ENCODE results near the gene MAST4. TPM values are rescaled to one million over a fixed set of nuclear protein-coding genes. Genes with fewer than 3 reads are reported as not detected.

Gene MAST4
- total and polyA plus RNA-seq, 5 experiments from 2014 or later, result 4.5 to 19.4 (median 10.3) TPM

GRCh38 chr5:66880401-66880800, 284.2 kb downstream of the MAST4 start:
- POLR2A ChIA-PET, result interaction anchor here (1.2 kb wide), 1 partner anchor 17 kb away, joined by 3 read pairs; no protein-coding TSS in a partner anchor
- DNase-seq, result no peak
- no peak overlapping the region for H3K4me3 Mint-ChIP-seq

GRCh38 chr5:66881480-66882161, 285.4 kb downstream of the MAST4 start:
- H3K9me3 Mint-ChIP-seq, result peaks cover 0 to 2% (median 0%) of the 10 kb centered on the region in 9 donors
- no peak overlapping the region for H3K27ac Mint-ChIP-seq
- H3K27me3 Mint-ChIP-seq, result peaks cover 0 to 6% (median 4%) of the 10 kb centered on the region in 5 donors
- ATAC-seq (no peak), DNase-seq (no peak)
- H3K4me1 Mint-ChIP-seq, result no peaks in the 10 kb centered on the region
- no peak overlapping the region for H3K4me3 Mint-ChIP-seq
- no peaks in the 10 kb centered on the region for H3K36me3 Mint-ChIP-seq
- POLR2A ChIA-PET, result no interaction called here

More at GRCh38 chr5:66880401-66880800, 284.2 kb downstream of the MAST4 start:
- H3K36me3 Mint-ChIP-seq, result no peaks in the 10 kb centered on the region
- H3K27me3 Mint-ChIP-seq, result peaks cover 0 to 6% (median 3%) of the 10 kb centered on the region in 5 donors
- peaks cover 0 to 2% (median 0%) of the 10 kb centered on the region in 9 donors for H3K9me3 Mint-ChIP-seq
- no peak for ATAC-seq
- H3K27ac Mint-ChIP-seq, result no peak overlapping the region
- H3K4me1 Mint-ChIP-seq, result no peaks in the 10 kb centered on the region

GRCh38 chr5:66882606-66883227, 286.5 kb downstream of the MAST4 start:
- ATAC-seq (no peak), DNase-seq (no peak)
- H3K4me1 Mint-ChIP-seq, result no peaks in the 10 kb centered on the region
- H3K4me3 Mint-ChIP-seq, result no peak overlapping the region
- peaks cover 0 to 2% (median 0%) of the 10 kb centered on the region in 9 donors for H3K9me3 Mint-ChIP-seq
- H3K27me3 Mint-ChIP-seq, result peaks cover 0 to 6% (median 4%) of the 10 kb centered on the region in 5 donors
- POLR2A ChIA-PET, result no interaction called here
- H3K36me3 Mint-ChIP-seq, result no peaks in the 10 kb centered on the region
- no peak overlapping the region for H3K27ac Mint-ChIP-seq

- POLR2A ChIA-PET, result no interaction called here
- peaks cover 0 to 9% (median 4%) of the 10 kb centered on the region in 5 donors for H3K27me3 Mint-ChIP-seq
- DNase-seq, result no peak
Observed at GRCh38 chr5:66884564-66885243, 288.5 kb downstream of the MAST4 start.

GRCh38 chr5:66886941-66887340, 290.7 kb downstream of the MAST4 start:
- POLR2A ChIA-PET, result no interaction called here
- H3K9me3 Mint-ChIP-seq, result no peaks in the 10 kb centered on the region
- peaks cover 0 to 11% (median 7%) of the 10 kb centered on the region in 5 donors for H3K27me3 Mint-ChIP-seq
- H3K4me3 Mint-ChIP-seq, result no peak overlapping the region
- no peak overlapping the region for H3K27ac Mint-ChIP-seq
- DNase-seq (no peak), ATAC-seq (no peak)
- H3K36me3 Mint-ChIP-seq, result no peaks in the 10 kb centered on the region
- peaks cover 0 to 2% (median 0%) of the 10 kb centered on the region in 4 donors for H3K4me1 Mint-ChIP-seq

More at GRCh38 chr5:66884564-66885243, 288.5 kb downstream of the MAST4 start:
- no peaks in the 10 kb centered on the region for H3K36me3 Mint-ChIP-seq
- peaks cover 0 to 2% (median 0%) of the 10 kb centered on the region in 9 donors for H3K9me3 Mint-ChIP-seq
- no peak overlapping the region for H3K4me3 Mint-ChIP-seq
- no peak for ATAC-seq
- peaks cover 0 to 2% (median 0%) of the 10 kb centered on the region in 4 donors for H3K4me1 Mint-ChIP-seq
- no peak overlapping the region for H3K27ac Mint-ChIP-seq

- POLR2A ChIA-PET, result no interaction called here
- no peak overlapping the region for H3K27ac Mint-ChIP-seq
- DNase-seq (no peak), ATAC-seq (no peak)
- peaks cover 0 to 2% (median 0%) of the 10 kb centered on the region in 4 donors for H3K4me1 Mint-ChIP-seq
- no peak overlapping the region for H3K4me3 Mint-ChIP-seq
- no peaks in the 10 kb centered on the region for H3K9me3 Mint-ChIP-seq
- peaks cover 0 to 11% (median 7%) of the 10 kb centered on the region in 5 donors for H3K27me3 Mint-ChIP-seq
- H3K36me3 Mint-ChIP-seq, result no peaks in the 10 kb centered on the region
Observed at GRCh38 chr5:66888613-66889012, 292.4 kb downstream of the MAST4 start.

- peaks cover 0 to 11% (median 7%) of the 10 kb centered on the region in 5 donors for H3K27me3 Mint-ChIP-seq
- DNase-seq, result no peak
- POLR2A ChIA-PET, result no interaction called here
- H3K9me3 Mint-ChIP-seq, result no peaks in the 10 kb centered on the region
- H3K4me1 Mint-ChIP-seq, result peaks cover 0 to 2% (median 0%) of the 10 kb centered on the region in 4 donors
- no peak for ATAC-seq
- no peaks in the 10 kb centered on the region for H3K36me3 Mint-ChIP-seq
- H3K27ac Mint-ChIP-seq, result no peak overlapping the region
- H3K4me3 Mint-ChIP-seq, result no peak overlapping the region
Observed at GRCh38 chr5:66889056-66889455, 292.9 kb downstream of the MAST4 start.

- Mint-ChIP-seq H3K9me3 (no peaks in the 10 kb centered on the region), H3K4me1 (peaks cover 0 to 2% (median 0%) of the 10 kb centered on the region in 4 donors), H3K27me3 (peaks cover 0 to 11% (median 7%) of the 10 kb centered on the region in 5 donors), H3K4me3 (no peak overlapping the region), H3K27ac (no peak overlapping the region), H3K36me3 (no peaks in the 10 kb centered on the region)
- ATAC-seq (no peak), DNase-seq (no peak)
- POLR2A ChIA-PET, result no interaction called here
Observed at GRCh38 chr5:66889524-66889923, 293.3 kb downstream of the MAST4 start.

- Mint-ChIP-seq H3K4me3 (no peak overlapping the region), H3K4me1 (peaks cover 0 to 2% (median 0%) of the 10 kb centered on the region in 4 donors), H3K27me3 (peaks cover 0 to 14% (median 6%) of the 10 kb centered on the region in 5 donors), H3K9me3 (no peaks in the 10 kb centered on the region), H3K27ac (no peak overlapping the region), H3K36me3 (no peaks in the 10 kb centered on the region)
- DNase-seq (no peak), ATAC-seq (no peak)
- POLR2A ChIA-PET, result no interaction called here
Observed at GRCh38 chr5:66891184-66891925, 295.2 kb downstream of the MAST4 start.

GRCh38 chr5:66892716-66893115, 296.5 kb downstream of the MAST4 start:
- DNase-seq (no peak), ATAC-seq (no peak)
- Mint-ChIP-seq H3K27ac (no peak overlapping the region), H3K4me1 (peaks cover 0 to 2% (median 0%) of the 10 kb centered on the region in 4 donors), H3K36me3 (no peaks in the 10 kb centered on the region), H3K9me3 (no peaks in the 10 kb centered on the region), H3K4me3 (no peak overlapping the region), H3K27me3 (peaks cover 0 to 14% (median 6%) of the 10 kb centered on the region in 5 donors)
- POLR2A ChIA-PET, result no interaction called here

GRCh38 chr5:66894480-66895240, 298.5 kb downstream of the MAST4 start:
- H3K27me3 Mint-ChIP-seq, result peaks cover 0 to 17% (median 3%) of the 10 kb centered on the region in 5 donors
- no peaks in the 10 kb centered on the region for H3K4me1 Mint-ChIP-seq
- ATAC-seq, result no peak
- H3K36me3 Mint-ChIP-seq, result no peaks in the 10 kb centered on the region
- POLR2A ChIA-PET, result no interaction called here
- H3K9me3 Mint-ChIP-seq, result no peaks in the 10 kb centered on the region
- no peak overlapping the region for H3K4me3 Mint-ChIP-seq
- no peak for DNase-seq
- no peak overlapping the region for H3K27ac Mint-ChIP-seq

GRCh38 chr5:66896171-66896570, 300.0 kb downstream of the MAST4 start:
- Mint-ChIP-seq H3K4me3 (no peak overlapping the region), H3K36me3 (no peaks in the 10 kb centered on the region), H3K4me1 (no peaks in the 10 kb centered on the region), H3K27me3 (peaks cover 0 to 16% (median 3%) of the 10 kb centered on the region in 5 donors), H3K9me3 (no peaks in the 10 kb centered on the region), H3K27ac (no peak overlapping the region)
- no peak for DNase-seq
- POLR2A ChIA-PET, result no interaction called here
- ATAC-seq, result no peak
